Ishikawa (cell line): Measurements from ENCODE around the gene KAT7.

Experiments used
- CEBPB ChIP-seq: IDR thresholded peaks from 2 replicates; pipeline ENCODE4 v1.6.1; 2012
- CREB1 ChIP-seq: IDR thresholded peaks from 2 replicates; pipeline ENCODE4 v1.6.1; 2012; ENCODE audit warnings: low read depth
- EGR1 ChIP-seq: IDR thresholded peaks from 2 replicates; pipeline ENCODE4 v1.6.1; 2012
- EP300 ChIP-seq: IDR thresholded peaks from 2 replicates; pipeline ENCODE4 v1.6.1; 2012; ENCODE audit warnings: borderline replicate concordance
- FOXM1 ChIP-seq: IDR thresholded peaks from 2 replicates; pipeline ENCODE4 v1.6.1; 2012; ENCODE audit warnings: low read depth, borderline replicate concordance
- NFIC ChIP-seq: IDR thresholded peaks from 2 replicates; pipeline ENCODE4 v1.6.1; 2012
- RAD21 ChIP-seq: IDR thresholded peaks from 2 replicates; pipeline ENCODE4 v1.6.1; 2012; ENCODE audit warnings: low read depth
- TAF1 ChIP-seq: IDR thresholded peaks from 2 replicates; pipeline ENCODE4 v1.6.1; 2012; ENCODE audit warnings: low read depth, mild to moderate bottlenecking
- TCF12 ChIP-seq: IDR thresholded peaks from 2 replicates; pipeline ENCODE4 v1.6.1; 2012; ENCODE audit warnings: low read depth
- TEAD4 ChIP-seq: IDR thresholded peaks from 2 replicates; pipeline ENCODE4 v1.6.1; 2012
- YY1 ChIP-seq: IDR thresholded peaks from 2 replicates; pipeline ENCODE4 v1.6.1; 2012; ENCODE audit warnings: low read depth
- ZBTB7A ChIP-seq: IDR thresholded peaks from 2 replicates; pipeline ENCODE4 v1.6.1; 2012; ENCODE audit warnings: low read depth
- TF ChIP-seq, protein P1 (sequence below): IDR thresholded peaks from 2 replicates; pipeline ENCODE4 v1.6.1; 2012
- TF ChIP-seq, protein P2 (sequence below): IDR thresholded peaks from 2 replicates; pipeline ENCODE4 v1.6.1; 2012
- TF ChIP-seq, protein P3 (sequence below): IDR thresholded peaks from 2 replicates; pipeline ENCODE4 v1.6.1; 2012; ENCODE audit warnings: low read depth, mild to moderate bottlenecking

KAT7 gene

DNA sequence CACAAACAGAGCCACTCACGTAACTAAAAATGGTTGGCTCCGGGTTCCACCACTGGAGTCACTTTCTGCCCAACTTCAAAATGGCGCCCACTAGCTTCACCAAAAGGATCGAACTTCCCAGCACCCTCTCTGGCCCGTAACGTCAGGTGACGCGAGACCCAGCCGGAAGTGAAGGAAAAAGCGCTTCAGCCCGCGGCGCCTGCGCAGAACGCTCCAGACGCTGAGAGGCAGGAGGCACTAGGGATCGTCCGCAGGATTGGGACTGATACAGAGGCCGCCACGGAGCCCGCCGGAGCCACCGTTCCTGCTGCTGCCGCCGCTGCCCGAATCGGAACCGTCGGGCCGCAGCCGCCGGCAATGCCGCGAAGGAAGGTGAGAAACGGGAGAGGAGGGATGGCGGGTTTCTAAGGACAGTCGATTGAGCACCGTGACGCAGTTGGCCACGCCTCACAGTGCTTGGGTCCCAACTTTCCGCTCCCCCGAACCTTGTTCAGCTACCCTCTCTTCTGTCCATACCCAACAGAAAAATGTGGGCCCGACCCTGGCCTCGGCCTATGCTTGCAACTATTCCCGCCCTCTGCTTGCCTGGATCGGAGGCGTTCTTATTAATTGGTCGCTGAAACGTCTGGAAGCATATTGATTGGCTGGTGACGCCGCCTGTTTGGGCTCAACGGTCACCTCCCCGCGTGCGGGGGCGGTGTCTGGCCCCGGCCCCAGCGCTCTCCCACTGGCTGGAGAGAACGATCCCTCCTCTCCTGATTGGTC, at the start of gene KAT7:
Gene KAT7, plus strand, starts transcription at position 204 of the 765 bp plus-strand sequence. Its CDS starts 154 bp downstream, at position 358.
- TF ChIP-seq CEBPB (no peak; the same call in 1 of the 2 replicates), TAF1 (peak; percentile 83), NFIC (no peak; the same call in 1 of the 2 replicates), CREB1 (peak; percentile 95), FOXM1 (0 out of 2 replicates have a peak, but pooled peaks have one; percentile 28), YY1 (peak; percentile 99), RAD21 (no peak), TEAD4 (0 out of 2 replicates have a peak, but pooled peaks have one; percentile 19), EGR1 (peak; percentile 98), EP300 (no peak), TCF12 (peak; percentile 65; the same call in 1 of the 2 replicates), ZBTB7A (no peak)
- TF ChIP-seq, protein P1, sequence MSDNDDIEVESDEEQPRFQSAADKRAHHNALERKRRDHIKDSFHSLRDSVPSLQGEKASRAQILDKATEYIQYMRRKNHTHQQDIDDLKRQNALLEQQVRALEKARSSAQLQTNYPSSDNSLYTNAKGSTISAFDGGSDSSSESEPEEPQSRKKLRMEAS: peak; percentile 83
- TF ChIP-seq, protein P2, sequence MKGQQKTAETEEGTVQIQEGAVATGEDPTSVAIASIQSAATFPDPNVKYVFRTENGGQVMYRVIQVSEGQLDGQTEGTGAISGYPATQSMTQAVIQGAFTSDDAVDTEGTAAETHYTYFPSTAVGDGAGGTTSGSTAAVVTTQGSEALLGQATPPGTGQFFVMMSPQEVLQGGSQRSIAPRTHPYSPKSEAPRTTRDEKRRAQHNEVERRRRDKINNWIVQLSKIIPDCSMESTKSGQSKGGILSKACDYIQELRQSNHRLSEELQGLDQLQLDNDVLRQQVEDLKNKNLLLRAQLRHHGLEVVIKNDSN: peak; percentile 96
- TF ChIP-seq, protein P3, sequence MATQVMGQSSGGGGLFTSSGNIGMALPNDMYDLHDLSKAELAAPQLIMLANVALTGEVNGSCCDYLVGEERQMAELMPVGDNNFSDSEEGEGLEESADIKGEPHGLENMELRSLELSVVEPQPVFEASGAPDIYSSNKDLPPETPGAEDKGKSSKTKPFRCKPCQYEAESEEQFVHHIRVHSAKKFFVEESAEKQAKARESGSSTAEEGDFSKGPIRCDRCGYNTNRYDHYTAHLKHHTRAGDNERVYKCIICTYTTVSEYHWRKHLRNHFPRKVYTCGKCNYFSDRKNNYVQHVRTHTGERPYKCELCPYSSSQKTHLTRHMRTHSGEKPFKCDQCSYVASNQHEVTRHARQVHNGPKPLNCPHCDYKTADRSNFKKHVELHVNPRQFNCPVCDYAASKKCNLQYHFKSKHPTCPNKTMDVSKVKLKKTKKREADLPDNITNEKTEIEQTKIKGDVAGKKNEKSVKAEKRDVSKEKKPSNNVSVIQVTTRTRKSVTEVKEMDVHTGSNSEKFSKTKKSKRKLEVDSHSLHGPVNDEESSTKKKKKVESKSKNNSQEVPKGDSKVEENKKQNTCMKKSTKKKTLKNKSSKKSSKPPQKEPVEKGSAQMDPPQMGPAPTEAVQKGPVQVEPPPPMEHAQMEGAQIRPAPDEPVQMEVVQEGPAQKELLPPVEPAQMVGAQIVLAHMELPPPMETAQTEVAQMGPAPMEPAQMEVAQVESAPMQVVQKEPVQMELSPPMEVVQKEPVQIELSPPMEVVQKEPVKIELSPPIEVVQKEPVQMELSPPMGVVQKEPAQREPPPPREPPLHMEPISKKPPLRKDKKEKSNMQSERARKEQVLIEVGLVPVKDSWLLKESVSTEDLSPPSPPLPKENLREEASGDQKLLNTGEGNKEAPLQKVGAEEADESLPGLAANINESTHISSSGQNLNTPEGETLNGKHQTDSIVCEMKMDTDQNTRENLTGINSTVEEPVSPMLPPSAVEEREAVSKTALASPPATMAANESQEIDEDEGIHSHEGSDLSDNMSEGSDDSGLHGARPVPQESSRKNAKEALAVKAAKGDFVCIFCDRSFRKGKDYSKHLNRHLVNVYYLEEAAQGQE: no peak

DNA sequence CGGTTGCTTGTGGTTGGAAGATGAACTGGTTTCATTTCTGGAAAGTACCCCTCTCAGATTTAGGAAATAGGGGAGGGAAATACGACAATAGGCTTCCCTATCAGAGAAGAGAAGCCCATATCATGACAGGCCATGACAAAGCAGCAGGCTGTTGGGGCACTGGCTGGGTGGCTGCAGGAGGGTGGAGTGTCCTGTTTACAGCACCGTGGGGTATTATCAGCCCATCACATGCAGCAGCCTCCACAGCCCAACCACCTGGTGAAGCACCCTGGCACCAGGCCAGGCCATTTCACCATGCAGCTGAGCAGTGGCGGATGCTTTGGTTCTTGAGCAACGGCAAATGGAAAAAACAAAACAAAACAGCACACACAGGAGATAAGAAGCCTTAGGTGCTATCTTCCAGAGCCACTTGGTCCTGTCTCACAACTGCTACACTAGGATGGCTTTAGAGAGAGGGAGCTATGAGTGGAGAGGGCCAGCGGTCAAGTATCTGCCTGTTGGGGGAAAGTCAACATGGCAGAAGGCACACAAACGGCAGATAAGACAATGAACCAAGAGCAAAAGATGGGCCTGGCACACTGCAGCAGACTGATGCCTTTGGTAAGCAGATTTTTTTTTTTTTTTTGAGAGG, 48.7 kb upstream of the KAT7 start:
- TF ChIP-seq CREB1 (no peak), FOXM1 (no peak), YY1 (no peak), EP300 (no peak), NFIC (no peak), CEBPB (no peak), ZBTB7A (no peak), RAD21 (no peak), TEAD4 (no peak), TCF12 (no peak), EGR1 (no peak), TAF1 (no peak)
- TF ChIP-seq, protein P1: no peak
- TF ChIP-seq, protein P2: no peak
- TF ChIP-seq, protein P3: no peak

DNA sequence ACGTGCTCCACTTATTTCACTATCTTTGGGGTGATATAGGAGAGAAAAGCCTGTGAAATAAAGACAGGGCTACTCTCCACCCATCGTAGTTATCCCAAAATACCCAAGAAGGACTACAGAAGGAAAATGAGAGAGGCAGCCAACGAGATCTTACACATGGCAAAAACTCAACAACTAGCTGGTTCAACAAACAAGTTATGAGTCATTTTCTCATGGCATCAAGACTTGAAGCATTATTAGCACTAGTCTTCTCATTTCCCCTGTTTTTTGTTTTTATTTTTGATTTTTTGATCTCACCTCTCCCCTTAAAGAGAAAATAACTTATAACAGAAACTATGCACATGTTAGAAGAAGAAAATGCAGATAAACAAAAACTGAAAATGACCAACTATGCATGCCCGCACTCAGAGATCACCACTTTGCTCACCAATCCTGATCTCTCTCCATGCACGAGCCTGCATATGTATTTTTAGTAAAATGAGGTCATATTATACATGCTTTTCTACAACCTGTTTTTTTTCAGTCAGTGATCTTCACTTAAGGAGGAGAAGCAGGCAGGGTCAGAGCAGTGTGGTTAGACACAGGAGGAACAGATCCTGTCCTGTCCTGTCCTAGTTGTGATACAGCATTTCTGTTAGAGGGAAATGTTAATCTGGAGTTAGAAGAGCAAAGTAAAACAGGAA, 47.3 kb upstream of the KAT7 start:
- TF ChIP-seq, protein P2: no peak
- TF ChIP-seq, protein P3: no peak
- TF ChIP-seq CREB1 (no peak), EGR1 (no peak), YY1 (no peak), TCF12 (no peak), RAD21 (no peak), CEBPB (no peak), NFIC (no peak), TEAD4 (no peak), FOXM1 (no peak), TAF1 (no peak), ZBTB7A (no peak), EP300 (no peak)
- TF ChIP-seq, protein P1: no peak
